H7 (cell line): Measurements from ENCODE around the gene RHOA. TPM values are rescaled to one million over a fixed set of nuclear protein-coding genes. Genes with fewer than 3 reads are reported as not detected.
A peak's percentile ranks its signal among the peaks of the same experiment; 100 is the strongest.

Source experiments
- DNase-seq: peaks from one replicate; pipeline ENCODE4 v3.0.0; 2012
- H3K27me3 ChIP-seq: 2 replicates; pipeline ENCODE4 v1.6.0; 2011; ENCODE audit warnings: mild to moderate bottlenecking, low read length; ENCODE audit not compliant: control insufficient read depth, insufficient read depth
- H3K36me3 ChIP-seq: replicated peaks from 2 replicates; pipeline ENCODE4 v1.5.1; 2011; ENCODE audit warnings: low read length; ENCODE audit not compliant: control insufficient read depth, insufficient read depth
- H3K4me3 ChIP-seq: 2 replicates; pipeline ENCODE4 v1.5.1; 2011; ENCODE audit warnings: low read depth, mild to moderate bottlenecking, control low read depth, low read length, moderate library complexity; ENCODE audit not compliant: insufficient read depth
- total RNA-seq: library from RNA; depleted of rRNA; stranded (reverse); fragments of >200 nt; shearing (Covaris generic); gene quantifications from 2 replicates; pipeline ENCODE4 v1.2.3, GENCODE V29; 2014; rRNA removed

Gene RHOA
- 377 and 386 TPM in 2 replicates for total RNA-seq

GRCh38 chr3:49411968-49412631 is at the start of gene RHOA, which contains the start of gene TCTA:
Gene RHOA, minus strand, starts transcription at chr3:49411976. Its CDS starts 36,387 bp downstream, at chr3:49375589.
Gene TCTA, plus strand, starts transcription at chr3:49412423. Its CDS starts 4 bp downstream, at chr3:49412427.
- Histone ChIP-seq H3K27me3 (no peaks in the 10 kb centered on the region), H3K4me3 (peak within 1 kb of the TSS; percentile 85), H3K36me3 (peaks cover 4% of the 10 kb centered on the region; the same call in 1 of the 2 replicates)
- DNase-seq, result peak; percentile 98

GRCh38 chr3:49460956-49461355 is 49.2 kb upstream of the RHOA start:
- H3K4me3 ChIP-seq, result no peak overlapping the region
- DNase-seq, result no peak

GRCh38 chr3:49460188-49460890 is 48.6 kb upstream of the RHOA start:
- H3K27me3 ChIP-seq, result no peaks in the 10 kb centered on the region
- H3K36me3 ChIP-seq, result no peaks in the 10 kb centered on the region
- H3K4me3 ChIP-seq, result no peak overlapping the region
- DNase-seq, result no peak

More at GRCh38 chr3:49460956-49461355, 49.2 kb upstream of the RHOA start:
- Histone ChIP-seq H3K27me3 (no peaks in the 10 kb centered on the region), H3K36me3 (no peaks in the 10 kb centered on the region)

GRCh38 chr3:49456466-49456865 is 44.7 kb upstream of the RHOA start:
- Histone ChIP-seq H3K4me3 (no peak overlapping the region), H3K27me3 (no peaks in the 10 kb centered on the region), H3K36me3 (no peaks in the 10 kb centered on the region)
- DNase-seq, result no peak

- peak; percentile 13 for DNase-seq
- H3K27me3 ChIP-seq, result no peaks in the 10 kb centered on the region
- H3K36me3 ChIP-seq, result no peaks in the 10 kb centered on the region
- H3K4me3 ChIP-seq, result no peak overlapping the region
Measured at GRCh38 chr3:49454898-49455681, 43.3 kb upstream of the RHOA start.

GRCh38 chr3:49454458-49454857 is 42.7 kb upstream of the RHOA start:
- Histone ChIP-seq H3K4me3 (no peak overlapping the region), H3K36me3 (no peaks in the 10 kb centered on the region), H3K27me3 (no peaks in the 10 kb centered on the region)
- DNase-seq, result peak; percentile 85

GRCh38 chr3:49453621-49454020 is 41.8 kb upstream of the RHOA start:
- Histone ChIP-seq H3K27me3 (no peaks in the 10 kb centered on the region), H3K36me3 (no peaks in the 10 kb centered on the region), H3K4me3 (no peak overlapping the region)
- no peak for DNase-seq

- Histone ChIP-seq H3K36me3 (no peaks in the 10 kb centered on the region), H3K27me3 (no peaks in the 10 kb centered on the region), H3K4me3 (no peak overlapping the region)
- no peak for DNase-seq
Measured at GRCh38 chr3:49445391-49445790, 33.6 kb upstream of the RHOA start.

GRCh38 chr3:49434731-49435130 is 23.0 kb upstream of the RHOA start:
- no peaks in the 10 kb centered on the region for H3K27me3 ChIP-seq
- no peaks in the 10 kb centered on the region for H3K36me3 ChIP-seq
- no peak for DNase-seq
- H3K4me3 ChIP-seq, result no peak overlapping the region

- DNase-seq, result no peak
- no peaks in the 10 kb centered on the region for H3K27me3 ChIP-seq
Measured at GRCh38 chr3:49428752-49429080, 16.9 kb upstream of the RHOA start.

GRCh38 chr3:49427586-49427985 is 15.8 kb upstream of the RHOA start:
- DNase-seq, result no peak
- peaks cover 1% of the 10 kb centered on the region for H3K36me3 ChIP-seq
- H3K4me3 ChIP-seq, result no peak overlapping the region
- H3K27me3 ChIP-seq, result no peaks in the 10 kb centered on the region

More at GRCh38 chr3:49428752-49429080, 16.9 kb upstream of the RHOA start:
- H3K36me3 ChIP-seq, result peaks cover 1% of the 10 kb centered on the region
- H3K4me3 ChIP-seq, result peak overlapping the region; percentile 79

GRCh38 chr3:49424816-49425215 is 13.0 kb upstream of the RHOA start:
- peaks cover 1% of the 10 kb centered on the region for H3K36me3 ChIP-seq
- no peak overlapping the region for H3K4me3 ChIP-seq
- DNase-seq, result no peak
- no peaks in the 10 kb centered on the region for H3K27me3 ChIP-seq

- peak; percentile 96 for DNase-seq
- Histone ChIP-seq H3K4me3 (peak within 1 kb of the TSS; percentile 55), H3K27me3 (no peaks in the 10 kb centered on the region), H3K36me3 (peaks cover 5% of the 10 kb centered on the region)
Measured at GRCh38 chr3:49422379-49423248, 10.8 kb upstream of the RHOA start, which contains the start of gene AMT. Gene AMT, minus strand, starts transcription at chr3:49422473. Its CDS starts 23 bp downstream, at chr3:49422450.

- H3K27me3 ChIP-seq, result no peaks in the 10 kb centered on the region
- H3K36me3 ChIP-seq, result peaks cover 5% of the 10 kb centered on the region
- H3K4me3 ChIP-seq, result peak overlapping the region; percentile 55
- DNase-seq, result no peak
Measured at GRCh38 chr3:49421890-49422378, 10.2 kb upstream of the RHOA start.
